GM12878 (cell line): ENCODE results near the gene ATP2A1. TPM values are rescaled to one million over a fixed set of nuclear protein-coding genes. Genes with fewer than 3 reads are reported as not detected.

Source experiments
- ATAC-seq: fragments of 200-7000 bp; cut with Tn5 transposase; 3 replicates; pipeline ENCODE4 v1.9.1; 2020; ENCODE audit warnings: mild to moderate bottlenecking, moderate library complexity
- BruUV-seq: library from RNA; stranded (reverse); fragments of 400-500 nt; replicated peaks from 2 replicates; lab custom pipeline; 2021; lab: Mats Ljungman, UMichigan
- CTCF ChIA-PET: fragments of 300-600 bp; sonication (Branson Sonifier 250); formaldehyde crosslinking; extraction: SDS; loops from one replicate; lab custom pipeline; 2021; ENCODE audit warnings: inconsistent platforms; lab: Yijun Ruan, JAX
- POLR2A ChIA-PET: fragments of 350-600 bp; formaldehyde crosslinking; extraction: SDS; loops from one replicate; lab custom pipeline; 2021; ENCODE audit warnings: inconsistent platforms; lab: Charles Lee
- RAD21 ChIA-PET: fragments of 300-600 bp; sonication (Branson Sonifier 250); formaldehyde crosslinking; loops from one replicate; lab custom pipeline; 2023; ENCODE audit warnings: antibody characterized with exemption; ENCODE audit not compliant: unreplicated experiment; lab: Charles Lee
- SMC1A ChIA-PET: fragments of 300-600 bp; sonication (Branson Sonifier 250); formaldehyde crosslinking; loops from one replicate; lab custom pipeline; 2023; ENCODE audit not compliant: unreplicated experiment, uncharacterized antibody; lab: Charles Lee
- DNase-seq: peaks from one replicate; pipeline ENCODE4 v3.0.0-alpha.2; 2011; ENCODE audit warnings: low read depth, low spot score
- FAIRE-seq: peaks from 3 replicates; lab custom pipeline; 2011; peaks lifted over from hg19 to GRCh38; lab: Jason Lieb, UNC
- H2AFZ ChIP-seq: 2 replicates; pipeline ENCODE4 v1.6.0; 2011; ENCODE audit warnings: low read depth, low read length, control low read depth; ENCODE audit not compliant: control insufficient read depth
- H3K27ac ChIP-seq: 2 replicates; pipeline ENCODE4 v1.5.1; 2011; ENCODE audit warnings: control low read depth; ENCODE audit not compliant: control insufficient read depth, insufficient read depth
- H3K27me3 ChIP-seq, 2 experiments: replicated peaks in 1 of 2; 2 replicates each; pipeline versions ENCODE4 v1.6.0 to v1.6.1; 2011; ENCODE audit warnings: low read length in 1 of 2; ENCODE audit not compliant: control insufficient read depth in 2 of 2, insufficient read depth in 2 of 2
- H3K36me3 ChIP-seq, 2 experiments: 2 replicates each; pipeline ENCODE4 v1.5.1; 2011; ENCODE audit warnings: low read length in 1 of 2; ENCODE audit not compliant: control insufficient read depth in 2 of 2, insufficient read depth in 2 of 2
- H3K4me1 ChIP-seq: 2 replicates; pipeline ENCODE4 v1.6.1; 2011; ENCODE audit warnings: mild to moderate bottlenecking, low read length, moderate library complexity, mixed read lengths; ENCODE audit not compliant: control insufficient read depth, insufficient read depth
- H3K4me2 ChIP-seq: 2 replicates; pipeline ENCODE4 v1.6.0; 2011; ENCODE audit warnings: control low read depth; ENCODE audit not compliant: control insufficient read depth, insufficient read depth
- H3K4me3 ChIP-seq: fragments of 200-600 bp; sonication (generic); 2 replicates; pipeline ENCODE4 v1.5.1; 2016
- H3K79me2 ChIP-seq: 2 replicates; pipeline ENCODE4 v1.6.0; 2011; ENCODE audit warnings: low read length; ENCODE audit not compliant: control insufficient read depth, insufficient read depth
- H3K9ac ChIP-seq: 2 replicates; pipeline ENCODE4 v1.8.0; 2011; ENCODE audit warnings: low read length, control low read depth, mixed read lengths; ENCODE audit not compliant: control insufficient read depth, insufficient read depth
- H3K9me3 ChIP-seq: replicated peaks from 3 replicates; pipeline ENCODE4 v1.5.1; 2011; ENCODE audit warnings: mild to moderate bottlenecking, low read length; ENCODE audit not compliant: control insufficient read depth, insufficient read depth
- H4K20me1 ChIP-seq: 2 replicates; pipeline ENCODE4 v1.6.0; 2011; ENCODE audit not compliant: control insufficient read depth, insufficient read depth
- BCLAF1 ChIP-seq: fragments of 450-650 bp; IDR thresholded peaks from 2 replicates; pipeline ENCODE4 v1.6.1; 2017; ENCODE audit warnings: antibody characterized with exemption, mild to moderate bottlenecking, moderate library complexity
- CBFB ChIP-seq: IDR thresholded peaks from 2 replicates; pipeline ENCODE4 v1.6.1; 2016; ENCODE audit warnings: antibody characterized with exemption, low read depth
- CHD1 ChIP-seq: IDR thresholded peaks from 2 replicates; pipeline ENCODE4 v1.6.1; 2012; ENCODE audit warnings: low read depth, low read length, improper control_type of control experiment
- CREM ChIP-seq: IDR thresholded peaks from 2 replicates; pipeline ENCODE4 v1.6.1; 2014; ENCODE audit warnings: antibody characterized with exemption, low read depth
- NFXL1 ChIP-seq: fragments of 450-650 bp; IDR thresholded peaks from 2 replicates; pipeline ENCODE4 v1.6.1; 2017; ENCODE audit warnings: antibody characterized with exemption, mild to moderate bottlenecking, borderline replicate concordance
- NFYA ChIP-seq: IDR thresholded peaks from 2 replicates; pipeline ENCODE4 v1.6.1; 2011; ENCODE audit warnings: low read depth, mild to moderate bottlenecking, low read length, improper control_type of control experiment, borderline replicate concordance
- TCF3 ChIP-seq: IDR thresholded peaks from 2 replicates; pipeline ENCODE4 v1.6.1; 2012; ENCODE audit warnings: low read depth, mild to moderate bottlenecking, low read length, borderline replicate concordance; ENCODE audit not compliant: insufficient read depth
- WGBS: methylation state at CpG from one replicate; pipeline ENCODE4 v1.1.6; 2016; ENCODE audit warnings: low lambda C conversion rate; ENCODE audit not compliant: insufficient replicate concordance, insufficient coverage; ENCODE audit errors: missing lambda C conversion rate; 5-methylcytosine and 5-hydroxymethylcytosine counted together
- in situ Hi-C: fragments of 300-500 bp; cut with MboI; formaldehyde crosslinking; loops from 9 replicates; pipeline ENCODE4 v1.14.3; 2018; ENCODE audit warnings: mixed read lengths
- intact Hi-C: fragments of 100-400 bp; cut with micrococcal nuclease; formaldehyde crosslinking; loops from one replicate; pipeline ENCODE4 v1.14.2; 2022; ENCODE audit not compliant: unreplicated experiment
- polyA plus RNA-seq, 11 experiments: library from polyadenylated mRNA; depleted of rRNA in 4 of 11; unstranded in 6 of 11; stranded (reverse) in 5 of 11; fragments of >200 nt; fragmentation: Nextera tagmentation in 4 of 11; fragmentation: Illumina TruSeq in 1 of 11; extraction: Ambion mirVana in 4 of 11; extraction: Trizol in 1 of 11; gene quantifications; 1 replicate in 1 of 11; 2 replicates in 10 of 11; pipeline versions ENCODE4 v1.2.1 to v1.2.3, GENCODE V29; 2011 to 2016; ENCODE audit warnings: inconsistent platforms in 2 of 11, missing spikeins in 2 of 11, low read depth in 1 of 11
- total RNA-seq, 4 experiments: library from RNA; depleted of rRNA in 3 of 4; stranded (reverse); fragments of >200 nt in 3 of 4; fragmentation: Illumina TruSeq in 1 of 4; extraction: Trizol in 1 of 4; gene quantifications; 2 replicates each; pipeline versions ENCODE4 v1.2.1 to v1.2.3, GENCODE V29; 2013 to 2021

The ATP2A1 gene
- total and polyA plus RNA-seq, 10 of the 15 experiments (the other 5 are each of a cell fraction or from before 2014, with no cell fraction given), result 0.13 to 1.7 (median 0.88) TPM

- Histone ChIP-seq H3K9ac (no peak overlapping the region), H3K36me3 (peaks cover 11 to 13% of the 10 kb centered on the region in 2 experiments), H3K9me3 (no peaks in the 10 kb centered on the region), H3K79me2 (no peaks in the 10 kb centered on the region), H3K27ac (no peak overlapping the region), H3K4me2 (no peak overlapping the region), H3K27me3 (no peaks in the 10 kb centered on the region), H4K20me1 (no peaks in the 10 kb centered on the region), H3K4me1 (no peaks in the 10 kb centered on the region), H3K4me3 (no peak overlapping the region), H2AFZ (no peak overlapping the region)
- ChIA-PET RAD21 (interaction anchor here (2.1 kb wide), 1 partner anchor 27 kb away, joined by 10 read pairs; no protein-coding TSS in a partner anchor), SMC1A (interaction anchor here (0.6 to 1.0 kb wide), 4 partner anchors 15 to 28 kb away, joined by 3 to 4 read pairs (median 4); partner anchors contain the start of gene CD19), CTCF (interaction anchor here (0.6 to 4.2 kb wide), 2 partner anchors 9 to 28 kb away, joined by 3 to 18 read pairs; no protein-coding TSS in a partner anchor), POLR2A (no interaction called here)
- DNase-seq (no peak), ATAC-seq (no peak), FAIRE-seq (no peak)
- WGBS, result 43% methylated on average over 7 of the region's 7 CpGs
- TSS peak; percentile 53 for BruUV-seq
- TF ChIP-seq CBFB (no peak), CREM (no peak), NFXL1 (no peak), NFYA (no peak), CHD1 (no peak), BCLAF1 (no peak), TCF3 (no peak)
- in situ Hi-C loops (loop anchor here (5.0 kb wide), 1 partner anchor 35 kb away; no protein-coding TSS in a partner anchor), intact Hi-C loops (no loop called here)
Measured at GRCh38 chr16:28917095-28917494, 38.8 kb downstream of the ATP2A1 start.
